Activated CD8-positive, alpha-beta memory T cell treated with anti-CD3 and anti-CD28 coated beads, Interleukin-2, amount 50 U/mL, for 4 hours (primary cell): ENCODE results near the gene ARHGEF9.
"Not testable (repeated sequence)": the region's sequence is repeated elsewhere in the genome, so short reads cannot be mapped to it uniquely, and the experiment has no call there.

Experiments
- DNase-seq: peaks from one replicate; pipeline ENCODE4 v3.0.0-alpha.2; 2020

The ARHGEF9 gene

DNA sequence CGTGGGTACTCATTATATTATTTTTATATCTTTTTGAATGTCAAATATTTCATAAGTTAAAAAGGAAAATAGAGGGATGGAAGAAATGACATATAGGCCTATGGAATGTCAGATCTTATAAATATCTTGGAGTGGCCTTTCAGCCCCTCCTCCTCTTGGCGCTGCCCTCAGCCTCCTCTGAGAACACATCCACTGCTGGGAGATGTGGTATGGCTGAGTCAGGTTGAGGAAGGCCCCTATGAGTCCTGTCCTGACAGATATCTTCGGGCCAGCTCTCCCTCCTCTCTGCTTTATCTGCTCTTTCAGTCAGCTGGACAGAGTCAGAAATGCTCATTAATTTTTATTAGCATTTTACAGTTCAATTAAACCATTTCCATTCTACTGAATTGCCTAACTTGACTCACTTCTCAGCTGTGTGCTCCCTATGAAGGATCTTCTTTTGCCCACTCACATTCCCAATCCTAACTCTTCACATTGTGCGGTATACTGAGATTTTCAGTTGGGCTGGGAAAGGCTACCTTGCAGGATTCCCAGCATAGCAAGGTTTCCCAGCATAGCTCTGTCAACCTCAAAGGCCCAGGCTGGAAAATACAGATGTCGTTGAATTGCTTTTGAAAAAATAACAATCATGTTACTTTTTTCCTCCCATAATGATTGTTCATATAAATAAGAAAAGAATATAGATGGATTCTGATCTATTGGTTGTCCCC lies 128.0 kb downstream of the ARHGEF9 start:
- no peak for DNase-seq

DNA sequence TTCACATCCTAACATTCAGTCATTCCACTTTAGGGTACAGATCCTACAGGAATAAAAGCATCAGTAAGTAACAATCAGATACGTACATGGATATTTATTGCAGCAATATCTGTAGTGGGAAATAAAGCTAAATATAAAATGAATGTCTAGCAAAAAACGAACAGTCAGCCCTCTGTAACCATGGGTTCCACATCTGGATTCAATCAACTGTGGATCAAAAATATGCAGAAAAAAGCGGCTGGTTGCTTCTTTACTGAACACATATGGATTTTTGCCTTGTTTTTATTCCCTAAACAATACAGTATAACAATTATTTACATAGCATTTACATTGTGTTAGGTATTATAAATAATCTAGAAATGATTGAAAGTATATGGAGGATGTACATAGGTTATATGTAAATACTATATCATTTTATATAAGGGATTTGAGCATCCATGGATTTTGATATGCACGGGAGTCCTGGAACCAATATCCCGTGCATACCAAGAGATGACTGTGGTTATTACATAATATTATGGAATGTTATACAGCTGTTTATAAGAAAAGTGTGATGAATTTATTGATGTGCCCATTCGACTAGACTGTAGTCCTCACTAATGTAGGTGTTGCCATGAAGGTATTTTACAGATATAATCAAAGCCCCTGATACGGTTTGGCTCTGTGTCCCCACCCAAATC lies 132.8 kb downstream of the ARHGEF9 start:
- no peak for DNase-seq

DNA sequence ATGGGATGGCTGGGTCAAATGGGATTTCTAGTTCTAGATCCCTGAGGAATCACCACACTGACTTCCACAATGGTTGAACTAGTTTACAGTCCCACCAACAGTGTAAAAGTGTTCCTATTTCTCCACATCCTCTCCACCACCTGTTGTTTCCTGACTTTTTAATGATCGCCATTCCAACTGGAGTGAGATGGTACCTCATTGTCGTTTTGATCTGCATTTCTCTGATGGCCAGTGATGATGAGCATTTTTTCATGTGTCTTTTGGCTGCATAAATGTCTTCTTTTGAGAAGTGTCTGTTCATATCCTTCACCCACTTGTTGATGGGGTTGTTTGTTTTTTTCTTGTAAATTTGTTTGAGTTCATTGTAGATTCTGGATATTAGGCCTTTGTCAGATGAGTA lies 139.3 kb downstream of the ARHGEF9 start:
- DNase-seq = not testable (repeated sequence)

DNA sequence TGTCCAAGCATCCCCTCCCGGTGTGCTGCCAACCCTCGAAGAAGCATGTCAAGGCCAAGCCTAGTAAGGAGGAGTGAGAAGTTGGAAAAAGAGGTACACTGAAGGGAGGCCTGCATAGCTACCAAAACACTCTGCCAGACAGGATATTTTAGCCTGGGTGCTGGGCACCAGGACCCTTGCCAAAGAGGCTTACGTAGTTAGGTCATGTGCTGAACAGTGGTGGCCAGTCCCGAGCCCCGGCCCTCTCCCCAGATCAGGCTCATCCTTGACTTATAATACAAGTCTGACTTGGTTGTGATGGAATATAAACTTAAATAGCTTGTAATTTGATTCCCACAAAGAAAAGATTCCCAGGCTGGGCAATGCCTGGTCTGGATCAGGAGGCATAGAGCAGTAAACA lies 149.3 kb downstream of the ARHGEF9 start:
- no peak for DNase-seq

DNA sequence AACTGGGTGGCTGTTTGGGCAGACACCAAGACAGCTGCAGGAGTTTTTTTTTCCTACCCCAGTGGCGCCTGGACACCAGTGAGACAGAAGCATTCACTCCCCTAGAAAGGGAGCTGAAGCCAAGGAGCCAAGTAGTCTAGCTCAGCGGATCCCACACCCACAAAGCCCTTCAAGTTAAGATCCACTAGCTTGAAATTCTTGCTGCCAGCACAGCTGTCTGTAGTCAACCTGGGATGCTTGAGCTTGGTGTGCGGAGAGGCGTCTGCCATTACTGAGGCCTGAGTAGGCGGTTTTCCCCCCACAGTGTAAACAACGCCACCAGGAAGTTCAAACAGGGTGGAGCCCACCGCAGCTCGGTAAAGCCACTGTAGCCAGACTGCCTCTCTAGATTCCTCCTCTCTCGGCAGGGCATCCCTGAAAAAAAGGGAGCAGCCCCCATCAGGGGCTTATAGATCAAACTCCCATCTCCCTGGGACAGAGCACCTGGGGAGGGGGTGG lies 171.4 kb downstream of the ARHGEF9 start:
- no peak for DNase-seq

DNA sequence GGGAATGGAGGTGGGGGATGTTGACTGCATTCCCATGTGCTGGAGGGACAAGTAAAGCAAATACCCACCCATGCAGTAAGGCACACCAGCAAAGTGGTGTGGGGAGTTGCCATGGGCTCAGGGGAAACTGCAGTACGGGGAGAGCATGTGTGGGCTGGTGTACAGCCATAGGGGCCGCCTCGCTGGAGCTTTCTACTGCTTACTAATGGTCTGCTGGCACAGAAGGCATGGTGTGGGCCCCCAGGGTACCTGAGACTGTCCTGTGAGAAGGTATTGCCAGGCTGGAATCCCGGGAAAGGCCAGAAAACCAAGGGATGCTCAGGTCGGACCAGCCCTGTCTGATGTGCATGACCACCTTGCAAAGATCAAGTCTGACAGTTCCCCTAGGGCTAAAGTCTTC lies 199.1 kb downstream of the ARHGEF9 start:
- DNase-seq = no peak
